MM.1S (cell line): ENCODE measurements around the gene GAB1.

ENCODE experiments used
- CTCF ChIP-seq: fragments of 300-600 bp; sonication (generic); IDR thresholded peaks from 2 replicates; pipeline ENCODE4 v1.5.1; 2016; ENCODE audit warnings: antibody characterized with exemption, low read length, mixed read lengths
- EZH2 ChIP-seq: fragments of 300-600 bp; sonication (generic); optimal IDR thresholded peaks from 2 replicates; pipeline ENCODE3; 2017; ENCODE audit warnings: low read depth, mild to moderate bottlenecking, antibody characterized with exemption, low read length, mixed read lengths
- EZH2phosphoT487 ChIP-seq: fragments of 300-600 bp; sonication (generic); IDR thresholded peaks from 2 replicates; pipeline ENCODE4 v1.6.1; 2018; ENCODE audit warnings: antibody characterized with exemption, low read length

GRCh38 chr4:143515905-143516304, 179.2 kb downstream of the GAB1 start:
- no peak for TF ChIP-seq CTCF
- TF ChIP-seq EZH2: no peak
- TF ChIP-seq EZH2phosphoT487: no peak
